ENCODE results near the gene SLC27A5.
A peak's percentile ranks its signal among the peaks of the same experiment; 100 is the strongest.

SLC27A5 gene

GRCh38 chr19:58557221-58558065 lies 45.7 kb upstream of the SLC27A5 start:
- Histone ChIP-seq H3K9ac (ENCODE audit: insufficient read length) (peak overlapping the region; percentile 98), H3K9me3 (ENCODE audit: low read depth, low read length) (no peaks in the 10 kb centered on the region), H3K27ac (peak overlapping the region; percentile 71), H3K36me3 (ENCODE audit: insufficient read depth, low read length) (peaks cover 17% of the 10 kb centered on the region), H3K4me3 (peak overlapping the region; percentile 93)
- no peak for DNase-seq (ENCODE audit: low read depth, low spot score)
- TF ChIP-seq FOXP2 (optimal IDR thresholded peaks at IDR 0.05; ENCODE audit: control extremely low read depth, extremely low read length, insufficient read depth) = no peak
- no peak for TF ChIP-seq POLR2AphosphoS5 (IDR thresholded peaks at IDR 0.05; ENCODE audit: borderline replicate concordance, low read depth, low read length)

DNA sequence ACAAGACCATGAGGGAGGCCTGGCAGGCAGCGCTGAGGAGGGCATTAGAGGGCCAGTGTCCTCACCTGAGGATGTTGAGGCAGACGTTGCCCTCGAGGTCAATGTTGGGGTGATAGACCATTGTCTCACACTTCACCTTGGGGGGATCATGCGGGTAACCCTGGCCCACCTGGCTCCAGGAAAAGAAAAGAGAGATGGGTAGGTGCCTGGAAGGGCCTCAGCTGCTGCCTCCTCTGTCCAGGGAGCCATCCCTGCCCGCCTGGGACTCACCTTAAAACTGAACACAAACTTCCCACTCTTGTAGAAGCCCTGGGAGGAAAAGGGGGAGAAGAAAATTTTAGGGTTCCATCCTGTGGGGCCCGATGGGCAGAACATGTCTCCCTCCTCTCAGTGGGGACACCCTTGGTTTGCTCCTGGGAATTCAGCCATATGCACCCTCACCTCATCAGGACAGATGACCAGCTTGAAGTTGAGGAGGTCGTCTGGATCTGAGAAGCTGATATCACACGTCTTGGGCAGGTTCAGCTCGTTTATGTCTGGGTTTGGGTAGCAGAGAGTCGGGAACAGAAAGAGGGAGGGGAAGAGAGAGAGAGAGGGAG lies 44.9 kb upstream of the SLC27A5 start:
- H3K36me3 ChIP-seq (ENCODE audit: insufficient read depth, low read length) = peaks cover 24% of the 10 kb centered on the region

GRCh38 chr19:58555920-58556621 lies 44.3 kb upstream of the SLC27A5 start:
- H3K4me3 ChIP-seq = no peak overlapping the region
- no peak overlapping the region for H3K9ac ChIP-seq (ENCODE audit: insufficient read length)
- H3K36me3 ChIP-seq (ENCODE audit: insufficient read depth, low read length) = peaks cover 30% of the 10 kb centered on the region
- no peak for TF ChIP-seq FOXP2 (optimal IDR thresholded peaks at IDR 0.05; ENCODE audit: control extremely low read depth, extremely low read length, insufficient read depth)
- TF ChIP-seq POLR2AphosphoS5 (IDR thresholded peaks at IDR 0.05; ENCODE audit: borderline replicate concordance, low read depth, low read length) = no peak
- no peak for TF ChIP-seq EZH2 (IDR thresholded peaks at IDR 0.05)
- H3K27ac ChIP-seq = no peak overlapping the region; the same call in 1 of the 2 replicates
- H3K9me3 ChIP-seq (ENCODE audit: low read depth, low read length) = no peaks in the 10 kb centered on the region
- no peak for DNase-seq (ENCODE audit: low read depth, low spot score)

More for the DNA sequence above, 44.9 kb upstream of the SLC27A5 start:
- no peaks in the 10 kb centered on the region for H3K9me3 ChIP-seq (ENCODE audit: low read depth, low read length)
- TF ChIP-seq FOXP2 (optimal IDR thresholded peaks at IDR 0.05; ENCODE audit: control extremely low read depth, extremely low read length, insufficient read depth) (no peak), EZH2 (IDR thresholded peaks at IDR 0.05) (no peak), POLR2AphosphoS5 (IDR thresholded peaks at IDR 0.05; ENCODE audit: borderline replicate concordance, low read depth, low read length) (no peak)
- DNase-seq (ENCODE audit: low read depth, low spot score) = no peak
- peak overlapping the region; percentile 93 for H3K4me3 ChIP-seq
- peak overlapping the region; percentile 98 for H3K9ac ChIP-seq (ENCODE audit: insufficient read length)
- H3K27ac ChIP-seq = peak overlapping the region; percentile 39; the same call in 1 of the 2 replicates

- Histone ChIP-seq H3K9me3 (ENCODE audit: low read depth, low read length) (no peaks in the 10 kb centered on the region), H3K36me3 (ENCODE audit: insufficient read depth, low read length) (peaks cover 37% of the 10 kb centered on the region), H3K9ac (ENCODE audit: insufficient read length) (peak overlapping the region; percentile 69), H3K4me3 (peak overlapping the region; percentile 85), H3K27ac (peak overlapping the region; percentile 98)
- no peak for DNase-seq (ENCODE audit: low read depth, low spot score)
- TF ChIP-seq POLR2AphosphoS5 (IDR thresholded peaks at IDR 0.05; ENCODE audit: borderline replicate concordance, low read depth, low read length) (no peak), EZH2 (IDR thresholded peaks at IDR 0.05) (no peak), FOXP2 (optimal IDR thresholded peaks at IDR 0.05; ENCODE audit: control extremely low read depth, extremely low read length, insufficient read depth) (no peak)
These were observed 43.6 kb upstream of the SLC27A5 start for GRCh38 chr19:58555369-58555885.

DNA sequence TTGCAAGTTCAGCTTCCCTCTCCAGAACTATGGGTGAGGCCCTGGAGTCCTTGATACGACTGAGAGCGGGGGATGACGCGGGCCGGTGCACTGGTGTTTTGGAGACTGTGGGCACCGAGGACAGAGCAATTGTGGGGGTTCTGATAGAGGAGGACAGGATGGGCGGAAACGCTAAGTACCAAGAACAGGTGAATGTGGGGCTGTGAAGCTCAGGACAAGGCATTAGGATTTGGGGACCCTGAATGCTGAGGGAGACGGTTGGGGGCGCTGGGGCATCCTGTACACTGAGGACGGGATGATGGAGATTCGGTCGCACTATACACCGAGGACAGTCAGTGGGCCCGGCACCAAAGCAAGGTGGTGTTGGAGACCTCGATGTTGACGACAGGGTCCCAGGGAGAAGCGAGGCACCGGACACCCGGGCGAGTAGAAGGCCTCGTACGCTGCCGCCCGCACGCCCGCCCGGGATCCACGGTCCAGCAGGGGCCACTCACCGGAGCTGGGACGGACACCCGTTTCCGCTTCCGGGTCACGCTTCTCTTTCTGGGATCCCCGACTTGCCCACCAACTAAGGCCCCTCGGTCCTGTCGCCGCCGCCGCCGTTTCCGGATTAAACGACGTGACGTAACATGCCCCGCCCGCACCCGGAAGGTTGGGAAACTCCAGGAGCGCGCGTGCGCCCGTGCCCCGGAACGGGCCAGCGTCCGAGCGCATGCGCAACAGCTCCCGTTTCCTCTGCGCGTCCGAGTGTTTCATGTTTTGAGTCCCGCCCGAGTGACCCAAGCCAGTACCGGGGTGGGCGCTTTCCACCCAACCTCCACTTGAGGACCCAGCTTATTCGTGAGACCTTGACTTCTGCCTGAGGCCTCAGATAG lies 42.9 kb upstream of the SLC27A5 start, which contains the start of gene CHMP2A:
Gene CHMP2A (minus strand): TSS at position 612 of the 875 bp plus-strand sequence. CDS start 893 bp downstream, outside the sequence.
- no peaks in the 10 kb centered on the region for H3K9me3 ChIP-seq (ENCODE audit: low read depth, low read length)
- peaks cover 44% of the 10 kb centered on the region for H3K36me3 ChIP-seq (ENCODE audit: insufficient read depth, low read length)
- H3K4me3 ChIP-seq = peak within 1 kb of the TSS; percentile 85
- peak within 1 kb of the TSS; percentile 98 for H3K27ac ChIP-seq
- TF ChIP-seq EZH2 (IDR thresholded peaks at IDR 0.05) (no peak), POLR2AphosphoS5 (IDR thresholded peaks at IDR 0.05; ENCODE audit: borderline replicate concordance, low read depth, low read length) (peak; percentile 97)
- peak within 1 kb of the TSS; percentile 82 for H3K9ac ChIP-seq (ENCODE audit: insufficient read length)
- peak; percentile 47 for DNase-seq (ENCODE audit: low read depth, low spot score)

DNA sequence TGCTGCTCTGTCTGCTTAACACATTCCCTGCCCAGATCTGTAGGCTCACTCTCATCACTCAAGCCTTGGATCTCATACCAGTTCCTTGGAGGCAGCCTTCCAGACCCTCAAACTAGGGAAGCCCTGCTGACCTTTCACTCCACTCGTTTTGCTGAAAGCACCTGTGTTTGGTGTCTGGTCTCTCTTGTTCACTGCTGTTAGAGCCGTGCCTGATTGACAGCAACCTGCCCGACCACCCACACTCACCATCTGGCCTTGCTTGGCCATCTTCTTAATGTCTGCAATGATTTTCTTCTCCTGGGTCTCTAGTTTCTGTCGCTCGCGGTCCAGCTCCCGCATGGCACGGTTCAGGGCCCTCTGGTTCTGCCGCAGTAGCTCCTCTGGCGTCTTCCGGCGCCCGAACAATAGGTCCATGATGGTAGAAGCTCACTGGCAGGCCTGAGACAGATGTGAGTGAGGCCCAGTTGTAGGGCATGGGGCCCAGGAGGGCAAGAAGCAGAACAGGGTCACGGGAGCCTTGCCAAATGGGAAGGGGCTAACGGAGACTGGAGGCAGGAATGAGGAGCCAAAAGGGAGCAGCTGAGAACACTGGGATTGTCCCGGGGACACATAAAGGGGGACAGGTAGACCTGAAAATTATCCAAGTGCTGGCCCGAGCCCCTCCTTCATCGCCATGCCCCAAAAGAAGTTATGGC lies 42.2 kb upstream of the SLC27A5 start:
- H3K36me3 ChIP-seq (ENCODE audit: insufficient read depth, low read length) = peaks cover 51% of the 10 kb centered on the region
- H3K9ac ChIP-seq (ENCODE audit: insufficient read length) = peak overlapping the region; percentile 82
- peak overlapping the region; percentile 85 for H3K4me3 ChIP-seq
- no peak for DNase-seq (ENCODE audit: low read depth, low spot score)
- H3K9me3 ChIP-seq (ENCODE audit: low read depth, low read length) = no peaks in the 10 kb centered on the region
- TF ChIP-seq FOXP2 (optimal IDR thresholded peaks at IDR 0.05; ENCODE audit: control extremely low read depth, extremely low read length, insufficient read depth) (no peak), POLR2AphosphoS5 (IDR thresholded peaks at IDR 0.05; ENCODE audit: borderline replicate concordance, low read depth, low read length) (no peak), EZH2 (IDR thresholded peaks at IDR 0.05) (no peak)
- H3K27ac ChIP-seq = peak overlapping the region; percentile 98

DNA sequence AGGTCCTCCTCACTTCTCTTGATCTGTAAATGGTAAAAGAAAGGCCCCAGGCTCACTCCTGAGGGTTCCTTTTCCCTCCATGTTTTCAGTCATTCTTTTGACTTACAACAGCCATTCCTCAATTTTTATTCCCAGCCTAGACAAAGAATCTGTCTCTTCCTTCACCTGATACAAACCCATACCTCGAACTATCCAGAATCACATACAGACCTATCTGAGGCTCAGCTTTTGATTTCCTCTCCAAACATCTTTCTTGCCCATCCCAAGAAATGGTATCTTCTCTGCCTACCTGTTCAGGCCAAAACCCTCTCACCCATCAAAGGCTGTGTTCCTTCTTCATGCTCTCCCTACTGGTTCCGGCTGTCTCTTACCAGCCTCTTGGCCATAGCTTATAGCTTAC lies 40.9 kb upstream of the SLC27A5 start:
- DNase-seq (ENCODE audit: low read depth, low spot score) = no peak
- Histone ChIP-seq H3K4me3 (no peak overlapping the region), H3K27ac (peak overlapping the region; percentile 62; the same call in 1 of the 2 replicates), H3K9me3 (ENCODE audit: low read depth, low read length) (no peaks in the 10 kb centered on the region), H3K36me3 (ENCODE audit: insufficient read depth, low read length) (peaks cover 64% of the 10 kb centered on the region), H3K9ac (ENCODE audit: insufficient read length) (no peak overlapping the region)
- TF ChIP-seq POLR2AphosphoS5 (IDR thresholded peaks at IDR 0.05; ENCODE audit: borderline replicate concordance, low read depth, low read length) (no peak), FOXP2 (optimal IDR thresholded peaks at IDR 0.05; ENCODE audit: control extremely low read depth, extremely low read length, insufficient read depth) (no peak), EZH2 (IDR thresholded peaks at IDR 0.05) (no peak)
